WTC11 (cell line): ENCODE results near the gene AGPAT4. TPM values are rescaled to one million over a fixed set of nuclear protein-coding genes. Genes with fewer than 3 reads are reported as not detected.
A peak's percentile ranks its signal among the peaks of the same experiment; 100 is the strongest.

ENCODE experiments used
- ATAC-seq: fragments of 200-7000 bp; cut with Tn5 transposase; 2 replicates; pipeline ENCODE4 v1.10.0; 2021; ENCODE audit warnings: mild to moderate bottlenecking, moderate library complexity
- CTCF ChIA-PET: fragments of 300-600 bp; sonication (Branson Sonifier 250); formaldehyde crosslinking; loops from one replicate; lab custom pipeline; 2021; ENCODE audit warnings: antibody characterized with exemption; lab: Charles Lee
- POLR2A ChIA-PET: fragments of 350-600 bp; sonication (Branson Sonifier 250); formaldehyde crosslinking; loops from one replicate; lab custom pipeline; 2021; ENCODE audit warnings: antibody characterized with exemption; lab: Charles Lee
- DNase-seq: peaks from one replicate; pipeline ENCODE4 v3.0.0; 2021; ENCODE audit warnings: low spot score
- H3K27ac Mint-ChIP-seq: 2 replicates; pipeline ENCODE4 v1.8.0; 2021; ENCODE audit warnings: mixed read lengths
- H3K27me3 Mint-ChIP-seq: 2 replicates; pipeline ENCODE4 v1.8.0; 2021; ENCODE audit warnings: low read depth, mild to moderate bottlenecking, moderate library complexity, mixed read lengths
- H3K36me3 Mint-ChIP-seq: 2 replicates; pipeline ENCODE4 v1.8.0; 2021; ENCODE audit warnings: mixed read lengths
- H3K4me1 Mint-ChIP-seq: 2 replicates; pipeline ENCODE4 v1.8.0; 2022; ENCODE audit warnings: mixed read lengths
- H3K4me3 Mint-ChIP-seq: 2 replicates; pipeline ENCODE4 v1.8.0; 2021; ENCODE audit warnings: mild to moderate bottlenecking, moderate library complexity, mixed read lengths
- H3K9me3 Mint-ChIP-seq: 2 replicates; pipeline ENCODE4 v1.8.0; 2021; ENCODE audit warnings: mixed read lengths
- AR ChIP-seq: fragments of 250-450 bp; sonication (Bioruptor Pico); IDR thresholded peaks from 2 replicates; pipeline ENCODE4 v1.9.0; 2021; ENCODE audit warnings: mild to moderate bottlenecking
- ARID4B ChIP-seq: sonication (generic); formaldehyde crosslinking; IDR thresholded peaks from 2 replicates; pipeline ENCODE4 v1.8.0; 2023; ENCODE audit warnings: missing genetic modification reagents, mild to moderate bottlenecking, borderline replicate concordance
- ATF1 ChIP-seq: sonication (generic); formaldehyde crosslinking; IDR thresholded peaks from 2 replicates; pipeline ENCODE4 v1.8.1; 2023; ENCODE audit warnings: mild to moderate bottlenecking, moderate library complexity, missing genetic modification reagents
- ATF3 ChIP-seq: sonication (generic); formaldehyde crosslinking; conservative IDR thresholded peaks from 2 replicates; pipeline ENCODE4 v1.8.1; 2022; ENCODE audit warnings: mild to moderate bottlenecking, missing genetic modification reagents
- CBFB ChIP-seq: sonication (generic); formaldehyde crosslinking; IDR thresholded peaks from 2 replicates; pipeline ENCODE4 v1.8.1; 2022; ENCODE audit warnings: mild to moderate bottlenecking, low read depth, missing genetic modification reagents
- EMX1 ChIP-seq: fragments of 250-450 bp; sonication (Bioruptor Pico); IDR thresholded peaks from 2 replicates; pipeline ENCODE4 v1.8.0; 2021; ENCODE audit warnings: mild to moderate bottlenecking
- ERG ChIP-seq: fragments of 250-450 bp; sonication (Bioruptor Pico); IDR thresholded peaks from 2 replicates; pipeline ENCODE4 v1.8.0; 2021; ENCODE audit warnings: mild to moderate bottlenecking
- ETV6 ChIP-seq: sonication (generic); formaldehyde crosslinking; IDR thresholded peaks from 2 replicates; pipeline ENCODE4 v1.8.1; 2022; ENCODE audit warnings: mild to moderate bottlenecking, missing genetic modification reagents
- FOXJ3 ChIP-seq: sonication (generic); formaldehyde crosslinking; IDR thresholded peaks from 2 replicates; pipeline ENCODE4 v1.9.0; 2021; ENCODE audit warnings: missing genetic modification reagents, mild to moderate bottlenecking, borderline replicate concordance
- FOXP1 ChIP-seq: sonication (generic); formaldehyde crosslinking; IDR thresholded peaks from 2 replicates; pipeline ENCODE4 v1.8.0; 2022; ENCODE audit warnings: missing genetic modification reagents, mild to moderate bottlenecking, moderate library complexity, borderline replicate concordance
- GTF2I ChIP-seq: fragments of 250-450 bp; sonication (Bioruptor Pico); conservative IDR thresholded peaks from 2 replicates; pipeline ENCODE4 v1.4.0; 2021; ENCODE audit warnings: mild to moderate bottlenecking
- IRF1 ChIP-seq: sonication (generic); formaldehyde crosslinking; IDR thresholded peaks from 2 replicates; pipeline ENCODE4 v1.8.0; 2023; ENCODE audit warnings: missing genetic modification reagents
- NFATC4 ChIP-seq: fragments of 250-450 bp; sonication (Bioruptor Pico); IDR thresholded peaks from 2 replicates; pipeline ENCODE4 v1.9.0; 2021; ENCODE audit warnings: mild to moderate bottlenecking
- NFYB ChIP-seq: sonication (generic); formaldehyde crosslinking; conservative IDR thresholded peaks from 2 replicates; pipeline ENCODE4 v1.8.0; 2022; ENCODE audit warnings: low read depth, missing genetic modification reagents
- OVOL2 ChIP-seq: fragments of 250-450 bp; sonication (Bioruptor Pico); IDR thresholded peaks from 2 replicates; pipeline ENCODE4 v1.9.0; 2021; ENCODE audit warnings: mild to moderate bottlenecking, borderline replicate concordance
- SMAD4 ChIP-seq: sonication (generic); formaldehyde crosslinking; IDR thresholded peaks from 2 replicates; pipeline ENCODE4 v1.8.0; 2022; ENCODE audit warnings: mild to moderate bottlenecking, missing genetic modification reagents
- SP1 ChIP-seq: sonication (generic); formaldehyde crosslinking; conservative IDR thresholded peaks from 2 replicates; pipeline ENCODE4 v1.8.1; 2022; ENCODE audit warnings: missing genetic modification reagents
- TEAD4 ChIP-seq: sonication (generic); formaldehyde crosslinking; IDR thresholded peaks from 2 replicates; pipeline ENCODE4 v1.8.0; 2022; ENCODE audit warnings: mild to moderate bottlenecking, missing genetic modification reagents
- USF1 ChIP-seq: sonication (generic); formaldehyde crosslinking; IDR thresholded peaks from 2 replicates; pipeline ENCODE4 v1.8.0; 2022; ENCODE audit warnings: mild to moderate bottlenecking, missing genetic modification reagents
- ZBTB43 ChIP-seq: sonication (generic); formaldehyde crosslinking; IDR thresholded peaks from 2 replicates; pipeline ENCODE4 v1.8.1; 2023; ENCODE audit warnings: mild to moderate bottlenecking, missing genetic modification reagents
- ZMAT4 ChIP-seq: fragments of 250-450 bp; sonication (Bioruptor Pico); IDR thresholded peaks from 2 replicates; pipeline ENCODE4 v1.9.0; 2021; ENCODE audit warnings: mild to moderate bottlenecking
- ZNF263 ChIP-seq: sonication (generic); formaldehyde crosslinking; IDR thresholded peaks from 2 replicates; pipeline ENCODE4 v1.8.1; 2022; ENCODE audit warnings: low read depth, mild to moderate bottlenecking, moderate library complexity, missing genetic modification reagents
- total RNA-seq: library from RNA; stranded (reverse); gene quantifications from 3 replicates; pipeline ENCODE4 v1.2.3, GENCODE V29; 2021

AGPAT4 gene
- total RNA-seq, 1 experiment from 2014 or later: 19.7 TPM

- Mint-ChIP-seq H3K4me1 (no peaks in the 10 kb centered on the region), H3K4me3 (no peak overlapping the region), H3K27ac (no peak overlapping the region), H3K36me3 (peaks cover 56% of the 10 kb centered on the region), H3K27me3 (no peaks in the 10 kb centered on the region), H3K9me3 (no peaks in the 10 kb centered on the region)
- ChIA-PET CTCF (no interaction called here), POLR2A (no interaction called here)
- TF ChIP-seq SP1 (CRISPR knock-in tag): no peak
- no peak for TF ChIP-seq NFATC4 (CRISPR knock-in tag)
- no peak for TF ChIP-seq SMAD4 (CRISPR knock-in tag)
- TF ChIP-seq IRF1 (CRISPR knock-in tag): no peak
- TF ChIP-seq ETV6 (CRISPR knock-in tag): no peak
- no peak for TF ChIP-seq NFYB (CRISPR knock-in tag)
- TF ChIP-seq ATF3 (CRISPR knock-in tag): no peak
- TF ChIP-seq TEAD4 (CRISPR knock-in tag): no peak
- TF ChIP-seq ZMAT4: no peak
- no peak for TF ChIP-seq CBFB (CRISPR knock-in tag)
- TF ChIP-seq FOXJ3 (CRISPR knock-in tag): no peak
- no peak for TF ChIP-seq ZNF263 (CRISPR knock-in tag)
- TF ChIP-seq USF1 (CRISPR knock-in tag): no peak
- TF ChIP-seq ZBTB43 (CRISPR knock-in tag): no peak
- no peak for DNase-seq
- no peak for ATAC-seq
These were observed 170.4 kb downstream of the AGPAT4 start for GRCh38 chr6:161103475-161103874.

- POLR2A ChIA-PET: interaction anchor here (0.6 kb wide), 1 partner anchor 1592 kb away, joined by 3 read pairs; no protein-coding TSS in a partner anchor
- Mint-ChIP-seq H3K4me3 (no peak overlapping the region), H3K27ac (no peak overlapping the region), H3K9me3 (no peaks in the 10 kb centered on the region), H3K4me1 (no peaks in the 10 kb centered on the region), H3K36me3 (peaks cover 51% of the 10 kb centered on the region), H3K27me3 (no peaks in the 10 kb centered on the region)
- CTCF ChIA-PET: interaction anchor here (0.6 to 2.6 kb wide), 11 partner anchors 24 to 351 kb away, joined by 3 to 23 read pairs (median 3); no protein-coding TSS in a partner anchor
- TF ChIP-seq IRF1 (CRISPR knock-in tag): no peak
- no peak for TF ChIP-seq FOXP1 (CRISPR knock-in tag)
- no peak for TF ChIP-seq GTF2I (CRISPR knock-in tag)
- no peak for TF ChIP-seq OVOL2 (CRISPR knock-in tag)
- no peak for TF ChIP-seq ATF1
- no peak for TF ChIP-seq AR (CRISPR knock-in tag)
- no peak for TF ChIP-seq EMX1 (CRISPR knock-in tag)
- no peak for TF ChIP-seq ARID4B (CRISPR knock-in tag)
- TF ChIP-seq ERG (CRISPR knock-in tag): no peak
- DNase-seq: peak; percentile 25
- ATAC-seq: peak; percentile 71
These were observed 172.3 kb downstream of the AGPAT4 start for GRCh38 chr6:161101517-161101916.
